H1 (cell line): ENCODE measurements around the gene C3AR1. TPM values are rescaled to one million over a fixed set of nuclear protein-coding genes. Genes with fewer than 3 reads are reported as not detected.

Experiments
- CTCF ChIA-PET: fragments of 300-600 bp; sonication (Branson Sonifier 250); formaldehyde crosslinking; loops from one replicate; lab custom pipeline; 2021; ENCODE audit not compliant: partially characterized antibody; lab: Charles Lee
- POLR2A ChIA-PET: fragments of 300-600 bp; sonication (Branson Sonifier 250); formaldehyde crosslinking; loops from one replicate; lab custom pipeline; 2021; ENCODE audit warnings: inconsistent platforms; ENCODE audit not compliant: partially characterized antibody; lab: Charles Lee
- DNase-seq, 2 experiments: peaks; one replicate each; pipeline versions ENCODE4 v3.0.0 to v3.0.0-alpha.2; 2010 to 2022; ENCODE audit warnings: low spot score in 2 of 2, low read depth in 1 of 2, mixed read lengths in 1 of 2
- FAIRE-seq: peaks from 2 replicates; lab custom pipeline; 2011; peaks lifted over from hg19 to GRCh38; lab: Jason Lieb, UNC
- H2AFZ ChIP-seq: 2 replicates; pipeline ENCODE4 v1.8.1; 2012; ENCODE audit warnings: low read length, inconsistent platforms
- H2AK5ac ChIP-seq: 2 replicates; pipeline ENCODE4 v1.6.1; 2013; ENCODE audit warnings: low read depth, low read length
- H2BK120ac ChIP-seq: replicated peaks from 2 replicates; pipeline ENCODE3; 2013; ENCODE audit warnings: low read depth, low read length, inconsistent platforms
- H2BK12ac ChIP-seq: 2 replicates; pipeline ENCODE4 v1.6.1; 2013; ENCODE audit warnings: low read depth, low read length
- H2BK15ac ChIP-seq: 2 replicates; pipeline ENCODE4 v1.6.1; 2013; ENCODE audit warnings: low read length
- H2BK20ac ChIP-seq: 2 replicates; pipeline ENCODE4 v1.6.1; 2013; ENCODE audit warnings: low read length
- H2BK5ac ChIP-seq: 2 replicates; pipeline ENCODE4 v1.6.1; 2013; ENCODE audit warnings: low read depth, low read length
- H3K14ac ChIP-seq: 2 replicates; pipeline ENCODE4 v1.6.1; 2013; ENCODE audit warnings: inconsistent platforms; ENCODE audit not compliant: insufficient read length
- H3K18ac ChIP-seq: 2 replicates; pipeline ENCODE4 v1.6.1; 2013; ENCODE audit warnings: low read length; ENCODE audit errors: extremely low read depth
- H3K23ac ChIP-seq: 2 replicates; pipeline ENCODE4 v1.6.1; 2013; ENCODE audit warnings: inconsistent platforms; ENCODE audit not compliant: insufficient read length
- H3K23me2 ChIP-seq: 2 replicates; pipeline ENCODE4 v1.6.1; 2013; ENCODE audit warnings: low read depth, low read length
- H3K27ac ChIP-seq: 2 replicates; pipeline ENCODE4 v1.6.1; 2011; ENCODE audit warnings: low read depth, low read length, inconsistent platforms
- H3K27me3 ChIP-seq, 4 experiments: replicated peaks in 1 of 4; 1 replicate in 1 of 4; 2 replicates in 3 of 4; pipeline versions ENCODE4 v1.6.1 to v1.8.1; 2011 to 2013; ENCODE audit warnings: low read length in 3 of 4, mild to moderate bottlenecking in 3 of 4, inconsistent platforms in 2 of 4, mixed read lengths in 2 of 4, moderate library complexity in 1 of 4; ENCODE audit not compliant: control insufficient read depth in 3 of 4, insufficient read depth in 3 of 4; ENCODE audit errors: extremely low read depth in 1 of 4
- H3K36me3 ChIP-seq, 4 experiments: 2 replicates each; pipeline versions ENCODE4 v1.6.1 to v1.8.1; 2011 to 2013; ENCODE audit warnings: mild to moderate bottlenecking in 4 of 4, low read length in 3 of 4, moderate library complexity in 2 of 4, control low read depth in 1 of 4, inconsistent platforms in 1 of 4; ENCODE audit not compliant: insufficient read depth in 4 of 4, control insufficient read depth in 2 of 4
- H3K4ac ChIP-seq: replicated peaks from 2 replicates; pipeline ENCODE3; 2013; ENCODE audit warnings: low read length, low read depth, mixed read lengths, inconsistent platforms; ENCODE audit not compliant: insufficient read length
- H3K4me1 ChIP-seq, 4 experiments: replicated peaks in 1 of 4; 1 replicate in 1 of 4; 2 replicates in 3 of 4; pipeline versions ENCODE4 v1.6.1 to v1.8.1; 2011 to 2013; ENCODE audit warnings: low read length in 3 of 4, inconsistent platforms in 2 of 4, mixed read lengths in 1 of 4; ENCODE audit not compliant: insufficient read depth in 4 of 4, control insufficient read depth in 3 of 4
- H3K4me2 ChIP-seq, 2 experiments: 2 replicates each; pipeline versions ENCODE4 v1.6.1 to v1.8.1; 2011 to 2013; ENCODE audit warnings: low read depth in 2 of 2, low read length in 2 of 2, control low read depth in 1 of 2, inconsistent platforms in 1 of 2, mild to moderate bottlenecking in 1 of 2; ENCODE audit not compliant: insufficient read depth in 1 of 2
- H3K4me3 ChIP-seq, 4 experiments: fragments of 200-600, 300-600 bp in 1 of 4; sonication (generic), shearing (Covaris generic), sonication (Bioruptor Twin) in 1 of 4; 2 replicates each; pipeline versions ENCODE4 v1.5.1 to v1.8.1; 2011 to 2016; ENCODE audit warnings: low read length in 4 of 4, low read depth in 3 of 4, control low read depth in 2 of 4, inconsistent platforms in 2 of 4, mild to moderate bottlenecking in 2 of 4, mixed read lengths in 1 of 4, moderate library complexity in 1 of 4; ENCODE audit not compliant: insufficient read depth in 2 of 4; ENCODE audit errors: extremely low read depth in 1 of 4
- H3K56ac ChIP-seq: replicated peaks from 2 replicates; pipeline ENCODE3; 2013; ENCODE audit warnings: low read depth, mild to moderate bottlenecking, mixed read lengths, low read length, inconsistent platforms; ENCODE audit not compliant: insufficient read length
- H3K79me1 ChIP-seq: 2 replicates; pipeline ENCODE4 v1.6.1; 2013; ENCODE audit warnings: low read depth, low read length, control low read depth
- H3K79me2 ChIP-seq, 2 experiments: 2 replicates each; pipeline versions ENCODE4 v1.6.1 to v1.8.1; 2012 to 2013; ENCODE audit warnings: low read length in 2 of 2, mild to moderate bottlenecking in 2 of 2, inconsistent platforms in 1 of 2; ENCODE audit not compliant: insufficient read depth in 2 of 2, control insufficient read depth in 1 of 2
- H3K9ac ChIP-seq, 4 experiments: replicated peaks in 1 of 4; 1 replicate in 1 of 4; 2 replicates in 3 of 4; pipeline versions ENCODE4 v1.6.1 to v1.8.1; 2011 to 2013; ENCODE audit warnings: low read depth in 3 of 4, low read length in 3 of 4, control low read depth in 2 of 4, mild to moderate bottlenecking in 2 of 4, moderate library complexity in 2 of 4, inconsistent platforms in 1 of 4; ENCODE audit errors: extremely low read depth in 1 of 4
- H3K9me3 ChIP-seq, 2 experiments: 2 replicates each; pipeline versions ENCODE4 v1.6.1 to v1.8.1; 2012 to 2013; ENCODE audit warnings: mild to moderate bottlenecking in 2 of 2, moderate library complexity in 2 of 2, control low read depth in 1 of 2, inconsistent platforms in 1 of 2, low read depth in 1 of 2, low read length in 1 of 2, mixed read lengths in 1 of 2; ENCODE audit not compliant: insufficient read depth in 2 of 2
- H4K20me1 ChIP-seq, 2 experiments: replicated peaks in 1 of 2; 2 replicates each; pipeline versions ENCODE3 to v1.8.1; 2011 to 2013; ENCODE audit warnings: inconsistent platforms in 2 of 2, low read length in 2 of 2, mild to moderate bottlenecking in 1 of 2; ENCODE audit not compliant: insufficient read depth in 2 of 2, control insufficient read depth in 1 of 2
- H4K5ac ChIP-seq: 2 replicates; pipeline ENCODE4 v1.6.1; 2013; ENCODE audit warnings: low read length, low read depth, mixed read lengths, inconsistent platforms; ENCODE audit not compliant: insufficient read length
- H4K8ac ChIP-seq: 2 replicates; pipeline ENCODE4 v1.8.0; 2013; ENCODE audit warnings: mild to moderate bottlenecking, moderate library complexity, low read length, inconsistent platforms; ENCODE audit not compliant: insufficient read depth; ENCODE audit errors: extremely low read depth
- H4K91ac ChIP-seq: replicated peaks from 2 replicates; pipeline ENCODE3; 2013; ENCODE audit warnings: low read length, mixed read lengths, inconsistent platforms; ENCODE audit not compliant: insufficient read length
- CHD1 ChIP-seq: IDR thresholded peaks from 2 replicates; pipeline ENCODE4 v1.6.1; 2012; ENCODE audit warnings: low read depth, low read length, improper control_type of control experiment
- GABPA ChIP-seq: IDR thresholded peaks from 2 replicates; pipeline ENCODE4 v1.6.1; 2011; ENCODE audit warnings: mild to moderate bottlenecking, low read length, moderate library complexity, borderline replicate concordance; ENCODE audit not compliant: insufficient read depth
- HDAC6 ChIP-seq: IDR thresholded peaks from one replicate; pipeline ENCODE4 v1.7.1; 2012; ENCODE audit warnings: low read depth, mild to moderate bottlenecking, inconsistent platforms, low read length, moderate library complexity
- MAFK ChIP-seq: IDR thresholded peaks from 2 replicates; pipeline ENCODE4 v1.6.1; 2012; ENCODE audit warnings: low read depth, mild to moderate bottlenecking, improper control_type of control experiment, low read length
- NANOG ChIP-seq: IDR thresholded peaks from 2 replicates; pipeline ENCODE4 v1.6.1; 2011; ENCODE audit warnings: low read length, low read depth, mild to moderate bottlenecking, inconsistent platforms; ENCODE audit not compliant: insufficient read depth, poor library complexity, severe bottlenecking
- NRF1 ChIP-seq: IDR thresholded peaks from 2 replicates; pipeline ENCODE4 v1.6.1; 2011; ENCODE audit warnings: mild to moderate bottlenecking, low read depth, low read length, improper control_type of control experiment
- RNF2 ChIP-seq: fragments of 200-900, 300-1000 bp; sonication (generic); IDR thresholded peaks from 2 replicates; pipeline ENCODE4 v1.7.1; 2016; ENCODE audit warnings: borderline replicate concordance, low read depth, mild to moderate bottlenecking, antibody characterized with exemption, low read length; ENCODE audit not compliant: poor library complexity, severe bottlenecking; ENCODE audit errors: missing control alignments
- SP2 ChIP-seq: IDR thresholded peaks from 2 replicates; pipeline ENCODE4 v1.6.1; 2012; ENCODE audit warnings: mild to moderate bottlenecking, low read length, inconsistent platforms
- TBP ChIP-seq: IDR thresholded peaks from 2 replicates; pipeline ENCODE4 v1.6.1; 2011; ENCODE audit warnings: low read depth, low read length, improper control_type of control experiment
- TCF12 ChIP-seq: IDR thresholded peaks from 2 replicates; pipeline ENCODE4 v1.6.1; 2011; ENCODE audit warnings: low read depth, mild to moderate bottlenecking, low read length
- YY1 ChIP-seq: IDR thresholded peaks from 2 replicates; pipeline ENCODE4 v1.6.1; 2011; ENCODE audit warnings: low read depth, mild to moderate bottlenecking, low read length
- WGBS, 2 experiments: shearing (Covaris generic) in 1 of 2; methylation state at CpG; one replicate each; pipeline versions ENCODE4 v1.1.6 to v1.1.7; 2013 to 2015; ENCODE audit warnings: low lambda C conversion rate in 2 of 2, mixed read lengths in 2 of 2, inconsistent platforms in 1 of 2, low coverage in 1 of 2, missing lambda C conversion rate in 1 of 2; ENCODE audit not compliant: insufficient replicate concordance in 2 of 2, insufficient coverage in 1 of 2, insufficient read length in 1 of 2; ENCODE audit errors: extremely low coverage in 1 of 2, missing lambda C conversion rate in 1 of 2; 5-methylcytosine and 5-hydroxymethylcytosine counted together
- polyA plus RNA-seq, 7 experiments: library from polyadenylated mRNA; depleted of rRNA in 3 of 7; stranded (reverse) in 5 of 7; unstranded in 2 of 7; fragments of >200 nt in 5 of 7; fragments of 200-250 nt in 2 of 7; gene quantifications; 1 replicate in 5 of 7; 2 replicates in 1 of 7; 4 replicates in 1 of 7; pipeline versions ENCODE4 v1.2.1 to v1.2.3, GENCODE V29; 2011 to 2013; ENCODE audit warnings: missing spikeins in 2 of 7, mixed read lengths in 2 of 7
- total RNA-seq: library from RNA; stranded (reverse); fragmentation: NEBNext Ultra II Directional; extraction: Animal tissue kit (Norgen Biotek cat#: 25700); gene quantifications from 2 replicates; pipeline ENCODE4 v1.2.1, GENCODE V29; 2021
- TF ChIP-seq, protein P1 (sequence below): IDR thresholded peaks from 2 replicates; pipeline ENCODE4 v1.6.1; 2012; ENCODE audit warnings: inconsistent platforms

Gene C3AR1
- total and polyA plus RNA-seq, 2 of the 8 experiments (the other 6 are each of a cell fraction or from before 2014, with no cell fraction given), result not detected

- Histone ChIP-seq H3K14ac (no peak overlapping the region), H3K36me3 (peaks cover 0 to 3% (median 0%) of the 10 kb centered on the region in 4 experiments; a peak in 4 of 8 replicates), H3K4me3 (no peak overlapping the region), H4K5ac (no peak overlapping the region), H4K91ac (no peak overlapping the region), H3K4me1 (no peaks in the 10 kb centered on the region), H3K27ac (no peak overlapping the region), H3K23me2 (no peaks in the 10 kb centered on the region), H3K23ac (no peak overlapping the region), H2BK12ac (no peak overlapping the region), H3K79me1 (no peaks in the 10 kb centered on the region), H2AK5ac (no peak overlapping the region), H4K8ac (no peak overlapping the region), H3K79me2 (no peaks in the 10 kb centered on the region), H2BK120ac (no peak overlapping the region), H3K4ac (no peak overlapping the region), H2BK20ac (no peak overlapping the region), H3K9ac (no peak overlapping the region), H3K4me2 (no peak overlapping the region), H4K20me1 (no peaks in the 10 kb centered on the region), H2AFZ (no peak overlapping the region), H3K56ac (no peak overlapping the region), H3K27me3 (no peaks in the 10 kb centered on the region), H2BK5ac (no peak overlapping the region), H3K9me3 (no peaks in the 10 kb centered on the region), H3K18ac (no peak overlapping the region), H2BK15ac (no peak overlapping the region)
- DNase-seq (no peak), FAIRE-seq (no peak)
- WGBS, 2 experiments, result 87% methylated on average over 7 of the region's 7 CpGs; no CpG with 5 or more reads in 1 of the 2 experiments
- TF ChIP-seq CHD1, result no peak
- no peak for TF ChIP-seq GABPA
- TF ChIP-seq RNF2, result no peak
- no peak for TF ChIP-seq YY1
- no peak for TF ChIP-seq NRF1
- no peak for TF ChIP-seq NANOG
- no peak for TF ChIP-seq TBP
- TF ChIP-seq MAFK, result no peak
- TF ChIP-seq TCF12, result no peak
- TF ChIP-seq, protein P1, sequence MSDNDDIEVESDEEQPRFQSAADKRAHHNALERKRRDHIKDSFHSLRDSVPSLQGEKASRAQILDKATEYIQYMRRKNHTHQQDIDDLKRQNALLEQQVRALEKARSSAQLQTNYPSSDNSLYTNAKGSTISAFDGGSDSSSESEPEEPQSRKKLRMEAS, result no peak
- no peak for TF ChIP-seq SP2
- no peak for TF ChIP-seq HDAC6
- ChIA-PET POLR2A (no interaction called here), CTCF (interaction anchor here (0.6 to 1.5 kb wide), 3 partner anchors 15 to 51 kb away, joined by 3 read pairs; no protein-coding TSS in a partner anchor)
These were observed 53.4 kb downstream of the C3AR1 start for GRCh38 chr12:8012651-8013309.
